GM21528 (cell line): ENCODE measurements around the gene MPC1.
"Not testable (repeated sequence)": the region's sequence is repeated elsewhere in the genome, so short reads cannot be mapped to it uniquely, and the experiment has no call there.

Source experiments
- ATAC-seq: cut with Tn5 transposase; IDR thresholded peaks from one replicate; pipeline ENCODE4 v1.9.1; 2021; ENCODE audit warnings: mild to moderate bottlenecking, moderate library complexity; ENCODE audit not compliant: unreplicated experiment, low FRiP score

The MPC1 gene

GRCh38 chr6:166351715-166352285, 30.9 kb downstream of the MPC1 start:
- ATAC-seq: peak; percentile 96

- no peak for ATAC-seq
Observed at GRCh38 chr6:166348305-166348949, 34.3 kb downstream of the MPC1 start.

- ATAC-seq: no peak
Observed at GRCh38 chr6:166346965-166347364, 35.8 kb downstream of the MPC1 start.

- no peak for ATAC-seq
Observed at GRCh38 chr6:166346449-166346848, 36.3 kb downstream of the MPC1 start.

DNA sequence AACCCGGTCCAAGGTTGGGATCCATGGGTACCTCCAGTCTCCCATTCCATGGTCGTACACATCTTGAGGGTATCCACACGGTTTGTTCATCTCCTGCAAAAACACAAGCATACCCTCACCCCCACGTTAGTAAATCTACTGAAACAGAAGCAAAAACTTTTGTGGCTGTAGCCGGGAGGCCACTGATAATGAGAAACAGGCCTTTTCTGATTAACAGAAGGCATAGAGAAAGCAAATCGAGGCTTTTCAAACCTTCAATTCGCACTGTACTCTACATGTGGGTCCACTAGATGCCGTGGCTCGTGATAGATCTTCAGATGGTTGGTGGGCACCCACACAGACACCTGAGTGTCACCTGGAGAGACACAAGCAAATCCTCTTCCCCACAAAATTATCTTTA, 37.1 kb downstream of the MPC1 start:
- ATAC-seq: not testable (repeated sequence)

DNA sequence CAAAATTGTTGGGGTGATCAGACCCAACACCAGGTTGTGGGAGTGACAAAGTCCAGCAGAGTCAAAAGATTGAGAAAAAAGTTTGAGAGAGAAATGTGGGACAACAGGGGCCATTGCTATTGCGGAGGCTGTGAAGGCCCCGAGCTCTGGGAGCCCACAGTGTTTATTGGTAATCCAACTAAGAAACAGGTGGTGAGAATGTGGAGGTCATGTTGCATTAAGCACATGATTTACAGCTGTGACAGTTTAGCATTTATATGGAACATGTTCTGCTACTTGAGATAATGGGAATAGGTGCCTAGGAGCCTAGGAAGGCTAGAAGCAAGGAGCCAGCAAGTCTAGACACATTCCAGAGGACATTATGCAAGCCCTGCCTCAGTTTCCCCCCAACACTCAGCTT, 37.8 kb downstream of the MPC1 start:
- ATAC-seq: not testable (repeated sequence)

DNA sequence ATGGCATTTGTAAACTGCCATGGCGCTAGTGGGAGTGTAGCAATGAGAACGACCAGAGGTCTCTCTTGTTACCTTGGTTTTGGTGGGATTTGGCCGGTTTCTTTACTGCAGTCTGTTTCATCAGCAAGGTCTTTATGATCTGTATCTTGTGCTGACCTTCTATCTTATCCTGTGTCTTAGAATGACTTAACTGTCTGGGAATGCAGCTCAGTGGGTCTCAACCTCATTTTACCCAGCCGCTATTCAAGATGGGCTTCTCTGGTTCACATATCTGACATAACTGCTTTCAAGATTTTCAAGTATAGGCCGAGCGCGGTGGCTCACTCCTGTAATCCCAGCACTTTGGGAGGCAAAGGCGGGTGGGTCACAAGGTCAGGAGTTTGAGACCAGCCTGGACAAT, 38.5 kb downstream of the MPC1 start:
- ATAC-seq: no peak

DNA sequence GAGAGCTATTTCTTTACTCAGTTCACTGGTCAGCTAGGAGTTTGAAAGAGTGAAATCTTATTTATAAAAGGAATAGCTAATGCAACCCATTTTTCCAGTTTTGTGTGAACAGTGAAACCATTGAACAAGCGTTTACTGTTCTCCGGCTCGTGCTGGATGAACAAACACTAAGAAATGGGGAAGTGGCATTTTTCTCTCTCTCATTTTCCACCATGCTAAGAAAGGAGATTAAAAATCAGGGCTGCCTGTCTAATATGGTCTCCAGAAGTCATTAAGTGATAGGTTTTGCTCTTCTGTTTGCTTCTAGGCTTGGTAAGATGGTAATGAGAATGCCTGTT, 39.6 kb downstream of the MPC1 start:
- peak; percentile 21 for ATAC-seq

- peak; percentile 95 for ATAC-seq
Observed at GRCh38 chr6:166342349-166343149, 40.2 kb downstream of the MPC1 start, which contains the start of gene SFT2D1. Gene SFT2D1 (minus strand): TSS chr6:166342545. CDS start chr6:166342481, 64 bp downstream.

DNA sequence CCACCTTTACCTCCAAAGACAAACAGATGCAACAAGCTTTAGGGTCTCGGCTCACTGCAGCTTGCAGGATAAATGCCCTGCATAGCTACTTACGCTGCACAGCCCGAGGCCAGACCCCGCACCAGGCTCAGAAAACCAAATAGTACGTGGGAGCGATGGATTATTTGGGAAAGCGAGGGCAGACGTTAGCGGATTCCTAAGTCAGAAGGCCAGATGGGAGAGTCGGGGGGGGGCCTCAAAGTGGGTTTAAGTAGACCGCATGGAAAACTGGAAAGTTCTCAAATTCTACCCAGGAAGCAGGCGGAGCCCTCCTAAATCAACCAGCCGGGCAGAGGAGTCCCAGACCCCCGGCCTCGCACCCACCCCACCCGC, 40.8 kb downstream of the MPC1 start:
- no peak for ATAC-seq

DNA sequence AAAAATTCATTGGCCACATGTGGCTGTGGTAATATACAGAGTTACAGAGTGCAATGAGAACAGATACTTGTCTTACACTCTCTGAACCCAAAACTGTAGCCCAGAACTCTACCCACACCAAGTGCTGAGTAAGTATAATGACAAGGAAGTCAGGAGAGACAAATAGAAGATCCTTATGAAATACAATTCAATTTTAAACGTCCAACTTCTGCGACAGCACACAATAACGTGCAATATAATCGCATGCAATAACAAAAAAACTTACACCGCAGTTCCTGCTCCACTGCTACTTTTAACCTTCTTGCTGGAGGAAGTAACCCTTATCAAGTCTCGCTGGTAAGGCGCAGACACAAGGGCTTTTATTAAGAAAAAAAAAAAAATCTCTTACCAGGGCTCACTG, 41.3 kb downstream of the MPC1 start:
- ATAC-seq: no peak

- ATAC-seq: no peak
Observed at GRCh38 chr6:166338854-166339253, 43.9 kb downstream of the MPC1 start.

DNA sequence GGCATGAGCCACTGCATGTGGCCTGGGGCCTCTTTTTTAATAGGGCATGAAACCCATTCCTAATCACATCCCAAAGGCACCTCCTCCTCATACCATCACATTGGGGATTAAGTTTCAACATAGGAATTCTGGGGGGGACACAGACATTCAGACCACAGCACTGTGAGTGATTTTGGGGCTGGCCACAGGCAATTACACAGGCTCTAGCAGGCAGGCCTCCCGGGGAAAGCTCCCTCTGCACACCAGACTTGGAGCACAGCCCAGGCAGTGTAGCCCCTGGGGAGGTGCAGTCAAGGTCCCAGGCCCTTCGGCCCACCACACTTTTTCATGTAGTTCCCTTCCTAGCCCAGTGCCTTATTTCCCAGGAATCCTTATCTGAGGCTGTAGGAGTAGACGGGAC, 45.9 kb downstream of the MPC1 start:
- ATAC-seq: no peak

DNA sequence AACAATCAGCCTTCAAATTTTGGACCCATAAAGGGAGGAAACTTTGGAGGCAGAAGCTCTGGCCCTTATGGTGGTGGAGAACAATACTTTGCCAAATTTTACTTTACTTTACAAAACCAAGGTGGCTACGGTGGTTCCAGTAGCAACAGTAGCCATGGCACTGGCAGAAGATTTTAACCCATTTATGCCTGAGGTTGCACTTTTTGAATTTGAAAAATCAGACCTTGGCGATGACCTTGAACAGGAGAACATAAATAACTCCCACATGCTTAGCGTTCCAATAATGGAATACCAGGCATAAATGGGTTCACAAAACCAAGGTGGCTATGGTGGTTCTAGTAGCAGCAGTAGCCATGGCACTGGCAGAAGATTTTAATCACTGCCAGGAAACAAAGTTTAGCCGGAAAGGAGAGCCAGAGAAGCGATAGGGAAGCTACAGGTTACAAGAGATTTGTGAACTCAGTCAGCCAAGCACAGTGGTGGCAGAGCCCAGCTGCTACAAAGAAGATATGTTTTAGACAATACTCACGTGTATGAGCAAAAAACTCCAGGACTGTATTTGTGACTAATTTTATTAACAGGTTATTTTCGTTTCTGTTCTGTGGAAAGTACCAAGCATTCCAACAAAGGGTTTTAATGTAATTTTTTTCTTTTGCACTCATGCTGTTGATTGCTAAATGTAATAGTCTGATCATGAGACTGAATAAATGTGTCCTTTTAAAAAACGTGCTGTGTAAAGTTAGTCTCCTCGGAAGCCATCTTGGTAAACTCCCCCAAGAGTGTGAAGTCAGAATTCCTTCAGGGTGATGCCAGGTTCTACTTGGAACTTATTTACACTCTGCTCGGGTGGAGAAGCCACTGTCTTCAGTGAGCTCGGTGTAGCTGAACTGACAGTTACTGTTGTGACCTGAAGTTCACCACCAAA, 47.1 kb downstream of the MPC1 start:
- ATAC-seq: no peak

DNA sequence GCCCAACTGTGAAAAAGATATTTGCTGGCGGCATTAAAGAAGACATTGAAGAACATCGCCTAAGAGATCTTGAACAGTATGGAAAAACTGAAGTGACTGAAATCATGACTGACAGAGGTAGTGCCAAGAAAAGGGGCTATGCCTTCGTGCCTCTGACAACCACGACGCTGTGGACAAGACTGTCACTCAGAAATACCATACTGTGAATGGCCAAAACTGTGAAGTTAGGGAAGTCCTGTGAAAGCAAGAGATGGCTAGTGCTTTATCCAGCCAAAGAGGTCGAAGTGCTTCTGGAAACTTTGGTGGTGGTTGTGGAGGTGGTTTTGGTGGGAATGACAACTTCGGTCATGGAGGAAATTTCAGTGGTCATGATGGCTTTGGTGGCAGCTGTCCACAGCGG, 47.9 kb downstream of the MPC1 start:
- no peak for ATAC-seq

DNA sequence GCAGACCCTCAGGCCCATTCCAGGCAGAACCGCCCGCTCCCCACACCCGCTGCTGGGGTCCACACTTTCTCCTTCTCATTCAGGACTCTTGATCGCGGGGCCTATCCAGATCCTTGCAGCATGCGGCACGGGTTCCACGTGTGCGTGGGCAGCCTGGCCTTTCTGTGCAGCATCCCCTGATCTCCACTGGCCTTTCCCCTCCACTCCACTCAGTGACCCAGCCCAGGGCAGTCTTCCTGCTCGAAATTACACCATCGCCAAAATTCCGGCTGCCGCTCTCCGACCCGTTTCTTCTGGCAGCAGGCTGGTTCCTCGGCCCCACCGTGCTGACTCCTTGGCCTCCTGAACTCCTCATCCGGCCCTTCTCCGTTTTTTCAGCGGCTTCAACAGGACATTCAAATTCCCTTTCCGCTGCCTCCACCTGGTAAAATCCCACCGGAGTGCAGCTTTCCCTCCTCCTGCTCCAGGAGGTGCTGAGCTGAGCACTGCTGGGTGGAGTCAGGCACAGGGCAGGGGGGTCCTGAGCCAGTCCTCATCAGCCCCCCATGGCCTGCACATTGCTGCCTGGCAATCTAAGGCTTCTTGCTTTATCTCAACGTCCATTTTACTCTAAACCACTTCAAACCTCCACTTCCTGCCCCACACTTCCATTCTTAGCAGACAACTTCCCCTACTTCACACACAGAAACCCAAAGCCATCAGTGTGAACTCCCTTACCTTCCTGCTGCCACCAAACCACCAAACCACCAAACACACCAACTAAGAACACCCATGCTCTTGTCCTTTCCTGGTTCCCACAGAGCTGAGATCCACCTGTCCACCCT, 49.4 kb downstream of the MPC1 start:
- peak; percentile 73 for ATAC-seq

DNA sequence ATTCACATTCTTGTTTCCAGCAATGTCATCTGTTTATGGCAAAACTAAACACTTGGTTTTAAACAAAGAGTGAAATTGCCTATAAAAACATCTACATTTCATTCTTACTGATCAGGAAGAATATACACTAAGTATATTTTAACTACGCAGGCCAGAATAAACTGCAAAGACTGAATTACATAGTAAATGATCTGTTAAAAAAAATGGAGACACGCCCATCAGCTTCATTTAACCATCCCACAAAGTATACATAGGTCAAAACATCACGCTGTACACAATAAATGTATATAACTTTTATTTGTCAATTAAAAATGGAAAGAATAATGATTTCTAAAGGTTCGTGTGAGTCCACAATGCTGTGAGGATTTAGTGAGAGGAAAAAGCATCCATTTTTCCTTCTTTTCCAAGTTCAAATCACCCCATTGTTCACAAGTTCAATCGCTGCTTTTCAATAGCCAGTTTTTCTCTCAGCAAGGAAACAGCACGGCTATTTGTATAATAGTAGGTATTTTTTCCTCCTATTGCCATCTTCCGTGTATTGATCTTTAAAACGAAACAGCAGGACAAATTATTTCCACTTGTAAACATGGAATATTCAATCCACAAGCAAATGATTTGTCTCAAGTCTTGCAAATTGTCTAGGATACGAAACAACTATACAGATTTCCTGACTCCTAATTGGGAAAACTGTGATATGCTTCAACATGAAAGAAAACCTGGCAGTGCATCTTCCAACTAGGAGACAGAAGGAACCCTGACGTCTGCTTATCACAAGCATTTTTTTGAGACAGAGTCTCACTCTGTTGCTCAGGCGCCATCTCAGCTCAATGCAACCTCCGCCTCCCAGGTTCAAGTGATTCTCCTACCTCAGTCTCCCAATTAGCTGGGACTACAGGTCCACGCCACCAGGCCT, 51.0 kb downstream of the MPC1 start:
- no peak for ATAC-seq

DNA sequence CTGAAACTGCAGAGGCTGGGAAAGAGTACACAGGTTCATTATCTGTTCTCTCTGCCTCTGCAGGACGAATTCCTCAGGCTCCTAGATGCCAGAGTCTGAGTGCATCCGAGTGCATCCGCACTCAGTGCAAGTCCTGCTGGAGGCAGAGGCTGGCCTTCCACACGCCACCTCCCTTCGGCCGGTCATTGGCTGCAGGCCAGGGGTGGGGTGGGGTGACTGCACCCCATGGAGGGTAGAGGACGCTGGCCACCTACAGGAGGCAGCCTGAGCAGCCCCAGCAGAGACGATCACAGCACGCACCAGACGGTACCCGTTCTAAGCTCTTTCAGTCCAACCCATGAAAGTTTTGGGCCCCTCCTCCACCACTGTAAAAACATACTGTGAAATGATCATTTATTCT, 52.1 kb downstream of the MPC1 start:
- ATAC-seq: no peak
